RWPE2 (cell line): ENCODE results near the gene GSTK1.

Source experiments
- ATAC-seq: fragments of 200-7000 bp; cut with Tn5 transposase; 3 replicates; pipeline ENCODE4 v1.9.1; 2021; ENCODE audit warnings: low read depth
- DNase-seq: peaks from one replicate; pipeline ENCODE4 v3.0.0-alpha.2; 2020; ENCODE audit warnings: low spot score
- H3K27ac ChIP-seq: fragments of 450-650 bp; 2 replicates; pipeline ENCODE4 v1.5.1; 2017; ENCODE audit warnings: mild to moderate bottlenecking; ENCODE audit not compliant: poor library complexity, severe bottlenecking
- H3K27me3 ChIP-seq: fragments of 250-450 bp; sonication (Bioruptor Pico); 2 replicates; pipeline ENCODE4 v1.5.1; 2021; ENCODE audit warnings: mild to moderate bottlenecking, moderate library complexity; ENCODE audit not compliant: insufficient read depth, poor library complexity, severe bottlenecking
- H3K36me3 ChIP-seq: fragments of 250-450 bp; sonication (Bioruptor Pico); 2 replicates; pipeline ENCODE4 v1.5.1; 2020; ENCODE audit warnings: low read depth, mild to moderate bottlenecking, moderate library complexity
- H3K4me1 ChIP-seq: fragments of 250-450 bp; sonication (Bioruptor Pico); 2 replicates; pipeline ENCODE4 v1.5.1; 2021; ENCODE audit warnings: mild to moderate bottlenecking, moderate library complexity; ENCODE audit not compliant: insufficient read depth, poor library complexity, severe bottlenecking
- H3K4me3 ChIP-seq: fragments of 250-450 bp; sonication (Bioruptor Pico); 2 replicates; pipeline ENCODE4 v1.5.1; 2021; ENCODE audit warnings: mild to moderate bottlenecking, moderate library complexity; ENCODE audit not compliant: severe bottlenecking
- H3K9me3 ChIP-seq: fragments of 250-450 bp; sonication (Bioruptor Pico); 2 replicates; pipeline ENCODE4 v1.5.1; 2021; ENCODE audit warnings: mild to moderate bottlenecking, moderate library complexity; ENCODE audit not compliant: severe bottlenecking
- CTCF ChIP-seq: fragments of 450-650 bp; IDR thresholded peaks from one replicate; pipeline ENCODE4 v1.5.1; 2017; ENCODE audit warnings: mild to moderate bottlenecking, moderate library complexity; ENCODE audit not compliant: poor library complexity, severe bottlenecking

The GSTK1 gene

GRCh38 chr7:143243111-143243510 is 20.1 kb upstream of the GSTK1 start:
- TF ChIP-seq CTCF, result no peak
- no peak for ATAC-seq
- Histone ChIP-seq H3K9me3 (no peaks in the 10 kb centered on the region), H3K27ac (no peak overlapping the region), H3K36me3 (no peaks in the 10 kb centered on the region), H3K4me1 (peaks cover 18% of the 10 kb centered on the region), H3K27me3 (no peaks in the 10 kb centered on the region), H3K4me3 (no peak overlapping the region)
- DNase-seq, result no peak

- H3K36me3 ChIP-seq, result no peaks in the 10 kb centered on the region
- H3K4me3 ChIP-seq, result no peak overlapping the region
- H3K9me3 ChIP-seq, result no peaks in the 10 kb centered on the region
- H3K4me1 ChIP-seq, result peaks cover 21% of the 10 kb centered on the region
- no peak for DNase-seq
- no peak overlapping the region for H3K27ac ChIP-seq
- ATAC-seq, result no peak
- no peaks in the 10 kb centered on the region for H3K27me3 ChIP-seq
- no peak for TF ChIP-seq CTCF
Observed at GRCh38 chr7:143243614-143244013, 19.6 kb upstream of the GSTK1 start.

- Histone ChIP-seq H3K27ac (peak overlapping the region; percentile 49), H3K4me3 (no peak overlapping the region), H3K9me3 (no peaks in the 10 kb centered on the region), H3K4me1 (peaks cover 21% of the 10 kb centered on the region), H3K27me3 (no peaks in the 10 kb centered on the region), H3K36me3 (no peaks in the 10 kb centered on the region)
- no peak for DNase-seq
- ATAC-seq, result no peak
- no peak for TF ChIP-seq CTCF
Observed at GRCh38 chr7:143244321-143244720, 18.9 kb upstream of the GSTK1 start.

GRCh38 chr7:143245123-143245522 is 18.1 kb upstream of the GSTK1 start:
- H3K9me3 ChIP-seq, result no peaks in the 10 kb centered on the region
- peak; percentile 78 for ATAC-seq
- H3K27ac ChIP-seq, result peak overlapping the region; percentile 49
- H3K27me3 ChIP-seq, result no peaks in the 10 kb centered on the region
- H3K36me3 ChIP-seq, result no peaks in the 10 kb centered on the region
- no peak for DNase-seq
- peaks cover 21% of the 10 kb centered on the region for H3K4me1 ChIP-seq
- TF ChIP-seq CTCF, result no peak
- no peak overlapping the region for H3K4me3 ChIP-seq

- DNase-seq, result no peak
- Histone ChIP-seq H3K4me1 (peaks cover 17% of the 10 kb centered on the region), H3K9me3 (no peaks in the 10 kb centered on the region), H3K27me3 (no peaks in the 10 kb centered on the region), H3K4me3 (no peak overlapping the region), H3K27ac (no peak overlapping the region), H3K36me3 (no peaks in the 10 kb centered on the region)
- ATAC-seq, result no peak
- no peak for TF ChIP-seq CTCF
Observed at GRCh38 chr7:143247372-143247771, 15.9 kb upstream of the GSTK1 start.
